HepG2 (cell line): ENCODE data around the gene C9orf50. TPM values are rescaled to one million over a fixed set of nuclear protein-coding genes. Genes with fewer than 3 reads are reported as not detected.
A peak's percentile ranks its signal among the peaks of the same experiment; 100 is the strongest.

Source experiments
- DMTF1 ChIP-seq: sonication (generic); formaldehyde crosslinking; IDR thresholded peaks from 2 replicates; pipeline ENCODE4 v1.4.0; 2020; ENCODE audit warnings: mild to moderate bottlenecking, missing genetic modification reagents
- HNRNPLL ChIP-seq: fragments of 200-400 bp; formaldehyde crosslinking; IDR thresholded peaks from 2 replicates; pipeline ENCODE4 v1.6.1; 2017; ENCODE audit warnings: mild to moderate bottlenecking, low read depth, low read length; ENCODE audit not compliant: poor library complexity, severe bottlenecking
- NFAT5 ChIP-seq: sonication (generic); formaldehyde crosslinking; IDR thresholded peaks from 2 replicates; pipeline ENCODE4 v1.4.0; 2020; ENCODE audit warnings: missing genetic modification reagents
- PTBP1 ChIP-seq: fragments of 200-400 bp; formaldehyde crosslinking; IDR thresholded peaks from 2 replicates; pipeline ENCODE4 v1.6.1; 2018; ENCODE audit warnings: low read length, low read depth; ENCODE audit not compliant: poor library complexity, severe bottlenecking
- ZBTB10 ChIP-seq: sonication (generic); formaldehyde crosslinking; IDR thresholded peaks from 2 replicates; pipeline ENCODE4 v1.4.0; 2020; ENCODE audit warnings: missing genetic modification reagents, borderline replicate concordance
- ZBTB14 ChIP-seq: sonication (generic); formaldehyde crosslinking; IDR thresholded peaks from 2 replicates; pipeline ENCODE4 v1.4.0; 2020; ENCODE audit warnings: missing genetic modification reagents
- ZFP90 ChIP-seq: sonication (generic); formaldehyde crosslinking; IDR thresholded peaks from 2 replicates; pipeline ENCODE4 v1.8.0; 2022; ENCODE audit warnings: missing genetic modification reagents, mild to moderate bottlenecking, inconsistent platforms, borderline replicate concordance
- ZNF280D ChIP-seq: sonication (generic); formaldehyde crosslinking; IDR thresholded peaks from 2 replicates; pipeline ENCODE4 v1.5.1; 2020; ENCODE audit warnings: mild to moderate bottlenecking, missing genetic modification reagents
- polyA plus RNA-seq, 8 experiments: library from polyadenylated mRNA; depleted of rRNA in 3 of 8; stranded (reverse) in 7 of 8; unstranded in 1 of 8; fragments of >200 nt; fragmentation: Illumina TruSeq in 4 of 8; extraction: Trizol in 4 of 8; gene quantifications; 2 replicates each; pipeline versions ENCODE4 v1.2.1 to v1.2.3, GENCODE V29; 2011 to 2016; ENCODE audit warnings: low read depth in 4 of 8, missing spikeins in 1 of 8, mixed read lengths in 1 of 8; ENCODE audit not compliant: insufficient read depth in 1 of 8
- total RNA-seq, 5 experiments: library from RNA; depleted of rRNA; stranded (reverse); fragments of >200 nt; fragmentation: Illumina TruSeq; extraction: Trizol; gene quantifications; 2 replicates each; pipeline ENCODE4 v1.2.3, GENCODE V29; 2016; ENCODE audit warnings: low read depth in 1 of 5

C9orf50 gene
- total and polyA plus RNA-seq, 2 of the 13 experiments (the other 11 are each of a cell fraction or from before 2014, with no cell fraction given), result not detected

- peak; percentile 49; the same call in 1 of the 2 replicates for TF ChIP-seq ZBTB14 (CRISPR knock-in tag)
- no peak for TF ChIP-seq PTBP1
- TF ChIP-seq ZBTB10 (CRISPR knock-in tag), result no peak
- no peak; the same call in 1 of the 2 replicates for TF ChIP-seq NFAT5
- TF ChIP-seq HNRNPLL, result peak; percentile 58
- TF ChIP-seq ZNF280D (CRISPR knock-in tag), result peak; percentile 89
- TF ChIP-seq DMTF1 (CRISPR knock-in tag), result peak; percentile 49; the same call in 1 of the 2 replicates
- peak; percentile 6; the same call in 1 of the 2 replicates for TF ChIP-seq ZFP90 (CRISPR knock-in tag)
These were observed 21.1 kb upstream of the C9orf50 start, which contains the start of gene ASB6 (continued) for GRCh38 chr9:129641750-129642585.
